OCI-LY3 (cell line): Measurements from ENCODE around the gene SORBS1.

ENCODE experiments used
- EZH2phosphoT487 ChIP-seq: fragments of 200-600 bp; shearing (Covaris generic); IDR thresholded peaks from 2 replicates; pipeline ENCODE4 v1.6.1; 2018; ENCODE audit warnings: antibody characterized with exemption, mixed run types, low read depth
- TF ChIP-seq, protein P1 (sequence below): fragments of 200-600, 300-600 bp; sonication (generic); IDR thresholded peaks from 2 replicates; pipeline ENCODE4 v1.5.1; 2014; ENCODE audit warnings: antibody characterized with exemption, low read length, low read depth

DNA sequence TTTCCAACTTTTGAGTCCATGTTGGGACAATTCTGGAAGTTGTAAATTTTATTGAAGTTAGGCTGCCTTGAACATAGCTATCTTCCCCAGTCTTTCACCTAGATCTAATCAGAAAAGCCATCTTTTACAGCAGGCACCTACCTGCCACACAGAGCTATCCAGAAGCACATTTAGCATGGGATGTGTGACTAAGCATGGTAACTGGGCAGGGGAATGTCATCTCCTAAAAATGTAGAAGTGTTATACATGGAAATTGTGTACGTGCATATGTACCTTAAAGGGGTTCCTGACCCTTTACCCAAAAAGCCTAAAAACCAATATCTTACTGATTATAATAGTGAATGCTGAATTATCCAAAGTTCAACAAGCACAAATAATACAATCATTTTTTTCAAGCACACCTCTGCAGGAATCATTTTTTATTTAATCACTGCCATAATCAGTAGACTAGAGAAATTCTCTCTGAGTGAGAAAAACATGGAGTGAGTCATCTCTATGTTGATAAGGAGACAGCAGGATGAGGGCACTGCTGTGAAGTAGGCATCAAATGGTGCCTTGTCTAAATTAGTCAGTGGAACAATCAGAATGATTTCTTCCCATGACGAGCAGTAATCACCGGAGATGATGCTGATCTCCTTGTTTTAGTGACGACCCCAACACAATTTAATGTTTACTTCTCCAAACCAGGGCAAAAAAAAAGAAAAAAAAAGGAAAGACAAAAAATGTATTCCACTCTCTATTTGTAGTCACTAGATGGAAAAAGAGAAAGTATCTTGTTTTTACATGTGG lies 75.9 kb downstream of the SORBS1 start:
- TF ChIP-seq, protein P1, sequence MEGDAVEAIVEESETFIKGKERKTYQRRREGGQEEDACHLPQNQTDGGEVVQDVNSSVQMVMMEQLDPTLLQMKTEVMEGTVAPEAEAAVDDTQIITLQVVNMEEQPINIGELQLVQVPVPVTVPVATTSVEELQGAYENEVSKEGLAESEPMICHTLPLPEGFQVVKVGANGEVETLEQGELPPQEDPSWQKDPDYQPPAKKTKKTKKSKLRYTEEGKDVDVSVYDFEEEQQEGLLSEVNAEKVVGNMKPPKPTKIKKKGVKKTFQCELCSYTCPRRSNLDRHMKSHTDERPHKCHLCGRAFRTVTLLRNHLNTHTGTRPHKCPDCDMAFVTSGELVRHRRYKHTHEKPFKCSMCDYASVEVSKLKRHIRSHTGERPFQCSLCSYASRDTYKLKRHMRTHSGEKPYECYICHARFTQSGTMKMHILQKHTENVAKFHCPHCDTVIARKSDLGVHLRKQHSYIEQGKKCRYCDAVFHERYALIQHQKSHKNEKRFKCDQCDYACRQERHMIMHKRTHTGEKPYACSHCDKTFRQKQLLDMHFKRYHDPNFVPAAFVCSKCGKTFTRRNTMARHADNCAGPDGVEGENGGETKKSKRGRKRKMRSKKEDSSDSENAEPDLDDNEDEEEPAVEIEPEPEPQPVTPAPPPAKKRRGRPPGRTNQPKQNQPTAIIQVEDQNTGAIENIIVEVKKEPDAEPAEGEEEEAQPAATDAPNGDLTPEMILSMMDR: no peak
- TF ChIP-seq EZH2phosphoT487: no peak
